ENCODE measurements around the gene NABP2.
"Not testable (repeated sequence)": the region's sequence is repeated elsewhere in the genome, so short reads cannot be mapped to it uniquely, and the experiment has no call there.

Gene NABP2

DNA sequence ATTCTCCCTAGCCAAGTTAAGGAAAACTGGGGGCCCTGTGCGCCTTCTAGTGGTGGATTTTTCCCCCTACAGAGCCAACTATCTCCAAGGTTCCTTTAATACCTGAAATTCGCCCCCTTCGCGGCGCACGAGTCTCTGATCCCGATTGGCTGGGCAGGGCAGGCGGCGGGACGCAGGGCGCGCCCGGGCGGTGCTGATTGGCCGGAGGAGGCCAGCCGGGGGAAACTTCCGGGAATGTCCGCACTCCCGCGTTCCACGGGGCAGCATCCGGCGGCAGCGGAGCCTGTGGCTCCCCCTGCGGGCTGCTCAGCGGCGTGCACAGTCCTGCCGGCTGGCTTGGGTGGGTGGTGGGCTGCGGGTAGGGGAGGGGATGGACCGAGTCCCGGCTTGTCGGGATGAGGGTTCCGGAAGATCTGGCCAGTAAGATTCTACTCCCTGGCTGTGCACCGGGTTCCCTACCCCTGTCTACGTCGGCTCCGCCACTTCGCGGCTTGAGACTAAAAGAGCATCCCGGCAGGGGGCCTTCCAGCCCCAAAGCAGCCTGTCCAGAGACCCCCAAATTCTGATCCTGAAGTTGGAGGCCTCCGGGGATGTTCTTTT is at the start of gene NABP2:
TSS of gene NABP2 (plus strand) at position 241 of the 600 bp plus-strand sequence. CDS start 515 bp downstream, outside the sequence.
- peak; percentile 96 for DNase-seq

DNA sequence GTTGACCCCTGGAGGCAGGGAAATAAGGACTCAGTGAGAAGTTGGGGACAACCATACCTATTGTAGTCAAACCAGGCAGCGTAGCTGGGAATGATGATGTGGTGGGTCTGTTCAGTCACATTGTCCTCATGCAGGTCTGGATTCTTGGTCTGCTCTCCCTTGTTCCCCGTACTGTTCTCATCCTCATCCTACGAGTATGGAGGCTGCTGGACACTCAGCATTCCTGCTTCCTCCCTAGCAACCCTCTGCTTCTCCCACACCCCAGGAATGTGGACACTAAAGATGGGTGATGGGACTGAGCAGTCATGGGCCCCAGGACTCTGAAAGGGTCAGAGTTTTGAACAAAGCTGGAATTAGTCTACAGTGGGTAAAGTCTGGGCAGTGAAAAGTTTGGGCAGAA is 45.8 kb upstream of the NABP2 start:
- DNase-seq, result no peak

DNA sequence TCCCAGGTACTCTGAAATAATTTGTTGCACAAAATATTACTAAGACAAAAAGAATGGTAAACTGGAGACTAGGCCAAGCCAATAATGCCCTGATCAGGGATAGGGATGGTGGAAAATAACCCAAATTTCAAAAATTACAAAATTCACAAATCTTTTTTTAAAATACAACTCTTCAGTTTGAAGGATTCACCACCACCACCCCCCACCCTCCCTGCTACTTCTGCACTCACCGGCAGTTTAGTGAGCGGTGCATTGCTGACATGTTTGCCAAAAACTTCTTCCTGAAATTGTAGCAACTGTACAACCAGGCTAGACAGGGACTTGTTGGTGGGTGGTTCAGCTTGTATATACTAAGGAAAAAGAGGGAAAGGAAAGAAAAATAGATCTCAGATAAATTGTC is 37.2 kb upstream of the NABP2 start:
- DNase-seq, result no peak

DNA sequence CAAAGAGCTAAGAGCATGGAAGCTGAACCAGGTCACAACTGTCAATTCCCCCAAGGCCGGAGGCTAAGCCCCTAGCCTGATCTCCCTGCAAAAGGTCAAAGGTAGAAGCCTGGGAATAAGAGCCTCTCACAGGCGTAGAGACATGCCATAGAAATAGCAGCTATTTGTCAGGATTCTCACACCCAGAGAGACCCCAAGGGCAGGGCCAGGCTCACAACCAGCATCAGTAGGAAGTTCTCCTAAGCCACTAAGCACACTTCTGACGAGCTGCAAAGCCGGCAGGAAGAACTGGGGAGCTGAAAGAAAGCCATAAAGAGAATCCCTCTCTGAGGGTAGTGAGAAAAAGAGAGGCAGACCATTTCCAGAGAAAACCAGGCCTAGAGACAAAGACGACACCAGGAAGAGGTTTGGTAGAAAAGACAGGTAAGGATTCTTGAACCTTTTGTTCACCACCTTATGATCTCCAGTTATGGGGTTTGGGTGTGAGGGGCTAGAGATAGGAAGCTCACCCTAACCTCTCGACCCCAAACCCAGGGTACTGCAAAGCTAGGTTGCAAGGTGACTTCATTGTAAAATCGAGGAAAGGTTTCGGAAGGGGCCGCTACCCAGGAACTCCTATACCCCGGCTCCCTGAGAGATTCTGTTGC is 35.9 kb upstream of the NABP2 start:
- DNase-seq, result peak; percentile 12

DNA sequence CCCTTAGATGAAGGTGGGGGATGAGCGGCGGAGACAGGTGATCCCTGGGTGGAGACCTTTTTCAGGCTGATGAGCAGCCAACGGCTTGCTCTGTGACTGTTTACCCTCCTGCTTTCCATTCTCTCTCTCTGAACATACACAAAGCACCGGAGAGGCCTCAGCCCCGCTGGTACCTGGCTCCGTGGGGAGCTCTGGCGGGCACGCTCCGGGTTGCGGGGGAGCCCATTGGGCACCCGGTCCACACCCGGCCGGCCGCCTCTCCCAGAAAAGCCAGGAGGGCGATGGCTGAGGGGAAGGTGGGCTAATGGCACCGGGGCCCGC is 35.4 kb upstream of the NABP2 start:
- no peak for DNase-seq

DNA sequence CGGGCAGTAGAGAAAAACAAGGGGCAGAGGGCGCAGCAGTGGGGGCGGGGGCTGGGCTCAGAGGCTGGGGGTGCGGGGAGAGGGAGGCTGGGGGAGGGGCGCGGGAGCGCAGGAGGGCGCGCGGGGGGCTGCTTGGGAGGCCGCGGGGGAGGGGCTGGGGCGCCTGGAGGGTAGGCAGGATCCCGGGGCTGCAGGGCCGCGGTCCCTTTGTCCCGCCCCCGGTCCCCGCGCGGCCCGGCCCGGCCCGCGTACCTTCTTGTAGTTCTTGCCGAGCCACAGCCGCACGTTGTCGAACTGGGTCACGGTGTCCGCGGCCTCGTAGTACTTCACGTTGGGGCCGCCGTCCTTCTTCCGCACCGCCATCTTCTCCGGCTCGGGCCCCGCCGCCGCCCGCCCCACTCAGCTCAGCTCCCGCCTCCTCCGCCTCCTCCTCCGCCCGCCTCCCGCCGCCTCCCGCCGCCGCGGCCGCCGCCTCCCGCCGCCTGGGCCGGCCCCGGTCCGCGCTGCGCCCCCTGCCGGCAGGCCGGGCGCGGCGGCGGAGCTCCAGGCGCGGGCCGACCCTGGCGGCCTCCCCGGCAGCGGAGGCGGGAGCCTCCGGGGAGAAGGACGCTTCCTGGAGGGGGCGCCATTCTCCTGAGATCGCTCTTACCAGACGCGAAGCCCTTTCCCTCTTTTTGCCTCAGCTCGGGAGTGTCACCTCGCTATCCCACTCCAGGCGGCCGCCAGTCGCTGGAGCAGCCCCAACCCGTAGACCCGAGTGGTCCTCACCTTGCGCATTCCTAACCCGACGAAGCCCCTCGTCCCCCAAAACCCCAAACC is 34.8 kb upstream of the NABP2 start, which contains the start of gene SMARCC2:
TSS of gene SMARCC2 (minus strand) at position 385 of the 819 bp plus-strand sequence. CDS start at position 363, 22 bp downstream.
- peak; percentile 80 for DNase-seq

DNA sequence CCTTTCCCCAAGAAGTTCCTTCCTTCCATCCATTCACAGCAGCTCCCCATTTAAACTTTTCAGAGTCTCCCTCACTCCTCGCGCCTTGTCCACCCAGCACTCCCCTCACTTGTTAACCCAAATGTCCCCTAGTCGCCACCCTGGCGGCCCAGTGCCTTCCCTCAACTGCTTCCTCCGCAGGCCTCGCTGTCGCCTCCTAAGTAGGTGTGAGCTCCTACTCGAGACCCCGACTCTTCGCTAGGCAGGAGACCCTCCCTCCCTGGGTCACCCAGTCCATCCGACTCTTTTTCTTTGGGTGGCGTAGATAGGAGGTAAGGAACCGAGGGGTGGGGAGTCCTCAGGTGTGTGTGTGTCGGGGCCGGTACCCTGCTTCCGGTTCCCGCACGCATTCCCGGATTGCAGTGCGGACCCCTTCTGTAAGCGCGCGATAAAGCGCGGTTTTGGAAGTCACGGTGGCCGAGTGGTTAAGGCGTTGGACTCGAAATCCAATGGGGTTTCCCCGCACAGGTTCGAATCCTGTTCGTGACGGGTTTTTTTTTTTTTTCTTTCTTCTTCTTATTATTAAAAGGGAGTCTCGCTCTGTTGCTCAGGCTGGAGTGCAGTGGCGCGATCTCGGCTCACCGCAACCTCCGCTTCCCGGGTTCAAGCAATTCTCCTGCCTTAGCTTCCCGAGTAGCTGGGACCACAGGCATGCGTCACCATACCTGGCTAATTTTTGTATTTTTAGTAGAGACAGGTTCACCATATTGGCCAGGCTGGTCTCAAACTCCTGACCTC is 34.0 kb upstream of the NABP2 start:
- peak; percentile 77 for DNase-seq

DNA sequence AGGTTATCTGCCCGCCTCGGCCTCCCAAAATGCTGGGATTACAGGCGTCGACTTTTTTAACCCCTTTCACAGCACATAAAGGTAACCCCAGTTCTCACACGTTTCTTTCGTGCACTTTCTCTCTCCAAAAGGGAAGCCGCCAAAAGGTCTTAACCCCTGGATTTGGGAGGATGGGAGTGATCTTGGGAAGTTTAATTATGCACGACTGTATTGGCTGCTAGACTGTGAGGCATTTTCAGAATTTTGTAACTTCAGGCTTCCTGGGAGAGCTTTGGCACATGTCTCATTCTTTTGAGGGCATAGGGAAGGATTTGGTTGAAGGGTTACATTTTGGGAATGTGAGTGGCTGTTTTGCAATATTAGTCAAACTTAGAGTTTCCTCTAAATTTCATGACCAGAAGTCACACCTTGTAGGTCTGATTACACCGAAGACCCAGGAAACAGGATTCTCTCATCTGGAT is 33.4 kb upstream of the NABP2 start:
- DNase-seq, result no peak

DNA sequence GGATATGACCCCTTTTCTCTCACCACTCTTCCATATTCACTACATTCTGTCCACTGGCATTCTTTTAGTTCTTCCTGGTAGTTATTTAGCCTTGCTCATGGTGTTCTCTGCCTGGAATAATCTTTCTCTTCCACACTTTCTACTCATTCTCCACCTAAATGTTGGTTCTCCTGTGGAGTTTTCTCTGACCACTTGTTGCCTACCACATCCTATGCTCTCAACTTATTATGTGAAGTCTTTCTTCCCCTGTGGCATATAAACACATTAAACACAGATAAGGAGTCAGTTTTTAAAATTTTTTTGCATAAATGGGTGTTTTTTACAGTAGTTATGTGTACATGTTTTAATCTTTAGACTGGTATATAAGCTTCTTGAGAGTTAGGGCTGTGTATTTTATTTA is 31.6 kb upstream of the NABP2 start:
- no peak for DNase-seq

DNA sequence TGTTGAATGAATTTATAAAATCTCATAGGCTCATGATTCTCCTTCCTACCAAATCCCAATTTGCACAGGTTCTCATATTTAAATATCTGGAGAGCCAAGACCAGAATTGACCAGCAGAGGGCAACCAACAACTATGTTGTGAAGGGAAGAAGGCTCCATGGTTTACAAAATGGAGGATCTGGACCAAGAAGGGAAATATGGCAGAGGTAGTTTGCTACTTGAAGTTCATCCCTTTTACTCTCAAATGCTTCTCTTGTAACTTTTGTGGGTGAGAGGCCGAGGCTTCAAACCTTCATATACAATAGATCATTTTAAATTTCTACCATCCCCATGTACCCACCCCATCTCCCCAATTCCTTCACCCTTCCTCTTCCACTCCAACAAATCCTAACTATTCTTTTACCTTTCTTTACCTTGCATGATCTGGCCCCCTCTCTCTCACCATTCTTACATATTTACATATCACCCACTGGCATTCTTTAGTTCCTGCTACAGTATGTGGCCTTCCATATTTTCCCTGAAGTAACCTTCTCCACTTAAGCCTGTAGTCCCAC is 31.0 kb upstream of the NABP2 start:
- DNase-seq, result peak; percentile 81

DNA sequence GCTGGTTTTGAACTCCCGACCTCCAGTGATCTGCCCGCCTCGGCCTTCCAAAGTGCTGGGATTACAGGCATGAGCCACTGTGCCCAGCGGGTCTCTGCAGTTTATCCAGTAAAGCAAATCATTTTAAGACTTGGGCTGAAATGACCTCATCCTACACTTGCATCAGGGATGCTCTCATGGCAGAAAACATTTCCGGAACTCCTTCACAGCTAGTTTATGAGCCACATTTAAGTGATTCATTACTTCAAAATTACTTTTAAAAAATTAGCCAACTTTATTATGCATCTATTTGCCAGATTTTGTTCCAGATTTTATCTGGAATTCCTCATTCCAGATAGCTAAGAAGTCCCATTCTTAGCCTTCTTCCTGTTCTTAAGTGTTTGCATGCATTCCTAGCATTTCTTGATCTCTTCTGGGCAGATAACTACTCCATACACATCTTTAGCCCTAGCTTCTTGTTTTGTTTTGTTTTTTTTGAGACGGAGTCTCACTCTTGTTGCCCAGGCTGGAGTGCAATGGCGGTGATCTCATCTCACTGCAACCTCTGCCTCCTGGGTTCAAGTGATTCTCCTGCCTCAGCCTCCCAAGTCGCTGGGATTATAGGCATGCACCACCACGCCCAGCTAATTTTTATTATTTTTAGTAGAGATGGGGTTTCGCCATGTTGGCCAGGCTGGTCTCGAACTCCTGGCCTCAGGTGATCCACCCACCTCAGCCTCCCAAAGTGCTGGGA is 27.2 kb upstream of the NABP2 start:
- DNase-seq, result not testable (repeated sequence)

DNA sequence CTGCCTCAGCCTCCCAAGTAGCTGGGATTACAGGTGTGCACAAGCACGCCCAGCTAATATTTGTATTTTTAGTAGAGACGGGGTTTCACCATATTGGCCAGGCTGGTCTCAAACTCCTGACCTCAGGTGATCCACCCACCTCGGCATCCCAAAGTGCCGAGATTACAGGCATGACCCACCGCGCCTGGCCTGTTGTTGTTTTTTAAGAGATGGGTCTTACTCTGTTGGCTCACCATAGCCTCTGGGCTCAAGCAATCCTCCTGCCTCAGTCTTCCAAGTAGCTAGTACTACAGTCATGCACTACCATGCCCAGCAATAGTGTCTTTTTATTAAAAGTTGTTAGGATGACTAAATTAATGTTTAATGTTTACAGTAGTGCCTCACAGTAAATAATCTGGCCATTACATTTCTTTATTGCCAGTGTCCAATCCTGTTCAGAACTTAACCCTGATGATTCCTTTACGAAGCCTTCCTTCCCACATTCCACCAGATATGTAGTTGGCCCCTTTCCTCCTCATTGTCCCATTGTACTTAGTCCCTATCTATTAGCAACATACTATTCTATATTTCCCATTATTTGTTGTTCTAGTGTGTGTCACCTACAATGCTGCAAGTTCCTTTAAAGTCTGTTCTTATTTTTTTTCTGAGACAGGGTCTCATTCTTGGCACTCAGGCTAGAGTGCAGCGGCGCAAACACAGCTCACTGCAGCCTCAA is 26.1 kb upstream of the NABP2 start:
- no peak for DNase-seq

DNA sequence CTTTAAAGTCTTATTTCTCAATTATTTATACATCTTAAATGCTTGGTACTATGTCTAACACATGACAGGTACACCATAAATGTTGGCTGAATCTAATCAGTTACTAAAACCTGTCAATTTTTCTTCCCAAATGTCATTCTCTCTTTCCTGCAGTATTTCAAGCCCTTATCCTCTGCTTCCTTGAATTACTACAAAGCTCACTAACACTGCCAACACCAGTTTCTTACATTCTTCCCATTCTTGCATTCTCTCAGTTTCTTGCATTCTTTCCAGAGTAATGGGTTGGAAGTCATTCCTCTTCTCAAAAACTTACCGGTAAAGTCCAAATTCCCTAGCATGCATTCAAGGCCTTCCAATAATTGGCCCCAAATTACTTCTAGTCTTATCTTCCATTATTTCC is 25.3 kb upstream of the NABP2 start:
- no peak for DNase-seq

DNA sequence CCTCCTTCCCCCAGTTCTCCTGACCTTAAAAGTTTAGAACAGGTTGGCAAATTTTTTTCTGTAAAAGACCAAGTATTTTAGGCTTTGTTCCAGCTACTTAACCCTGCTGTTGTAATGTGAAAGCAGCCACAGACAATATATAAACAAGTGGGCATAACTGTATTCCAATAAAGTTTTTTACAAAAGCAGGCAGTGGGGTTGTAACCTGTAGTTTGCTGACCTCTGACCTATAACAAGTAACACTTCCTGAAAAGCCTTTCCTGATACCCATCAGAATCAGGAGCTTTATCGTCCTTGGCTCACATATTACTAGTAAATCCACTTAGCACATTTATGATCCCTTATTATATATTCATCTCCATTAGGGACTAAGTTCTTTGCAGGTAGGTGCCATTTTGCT is 21.8 kb upstream of the NABP2 start:
- no peak for DNase-seq

DNA sequence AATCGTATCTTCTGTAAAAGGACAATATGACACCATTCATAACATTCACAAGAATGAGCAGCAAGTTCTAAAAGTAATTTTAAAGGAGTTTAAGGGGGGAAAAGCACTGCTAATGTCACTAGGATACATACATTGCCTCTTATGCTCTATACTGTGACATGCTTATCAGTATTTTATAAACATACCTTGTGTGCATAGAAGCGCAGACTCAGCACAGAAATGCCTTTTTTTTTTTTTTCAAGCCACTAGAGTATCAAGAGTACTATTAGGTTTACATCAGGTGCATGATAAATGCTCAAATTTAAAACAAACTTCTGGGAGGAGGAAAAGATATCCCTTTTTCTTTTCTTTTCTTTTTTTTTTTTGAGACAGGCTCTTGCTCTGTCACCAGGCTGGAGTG is 21.3 kb upstream of the NABP2 start:
- DNase-seq, result no peak

DNA sequence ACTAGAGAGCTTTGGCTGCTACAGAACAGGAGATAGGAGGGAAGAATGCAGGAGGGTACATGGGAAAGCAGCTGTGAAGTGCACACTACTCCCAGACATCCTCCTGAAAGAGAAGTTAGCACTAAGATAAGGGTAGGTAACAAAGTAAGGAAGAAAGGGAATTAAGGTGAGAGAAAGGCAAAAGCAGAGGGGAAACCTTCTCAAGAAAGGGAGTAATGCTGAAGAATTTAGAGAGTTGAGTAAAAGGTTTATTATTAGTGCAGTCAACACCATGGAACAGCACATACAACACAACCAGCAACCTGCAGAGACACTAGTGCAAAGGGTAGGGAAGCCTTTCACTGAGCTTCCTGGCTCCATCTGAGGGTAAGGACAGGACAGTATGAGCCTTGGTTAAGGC is 19.9 kb upstream of the NABP2 start:
- DNase-seq, result no peak

DNA sequence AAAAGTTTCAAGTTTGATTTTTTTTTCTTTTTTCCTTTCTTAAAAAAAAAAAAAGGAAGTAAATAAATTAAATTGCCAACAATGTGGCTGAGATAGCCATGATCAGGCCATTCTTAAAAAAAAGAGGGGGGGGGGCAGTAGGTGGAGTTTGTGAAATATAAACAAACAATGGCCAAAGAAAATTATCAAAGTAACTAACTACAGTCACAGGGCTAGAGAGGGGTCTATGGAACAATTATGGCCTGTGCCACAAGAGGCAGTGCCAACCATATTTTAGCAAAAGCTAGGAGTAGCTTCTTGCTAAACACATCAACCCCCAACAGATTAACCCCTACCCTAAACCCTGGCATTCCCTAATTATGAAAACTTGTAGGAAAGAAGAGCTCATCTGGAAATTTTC is 18.7 kb upstream of the NABP2 start:
- no peak for DNase-seq

DNA sequence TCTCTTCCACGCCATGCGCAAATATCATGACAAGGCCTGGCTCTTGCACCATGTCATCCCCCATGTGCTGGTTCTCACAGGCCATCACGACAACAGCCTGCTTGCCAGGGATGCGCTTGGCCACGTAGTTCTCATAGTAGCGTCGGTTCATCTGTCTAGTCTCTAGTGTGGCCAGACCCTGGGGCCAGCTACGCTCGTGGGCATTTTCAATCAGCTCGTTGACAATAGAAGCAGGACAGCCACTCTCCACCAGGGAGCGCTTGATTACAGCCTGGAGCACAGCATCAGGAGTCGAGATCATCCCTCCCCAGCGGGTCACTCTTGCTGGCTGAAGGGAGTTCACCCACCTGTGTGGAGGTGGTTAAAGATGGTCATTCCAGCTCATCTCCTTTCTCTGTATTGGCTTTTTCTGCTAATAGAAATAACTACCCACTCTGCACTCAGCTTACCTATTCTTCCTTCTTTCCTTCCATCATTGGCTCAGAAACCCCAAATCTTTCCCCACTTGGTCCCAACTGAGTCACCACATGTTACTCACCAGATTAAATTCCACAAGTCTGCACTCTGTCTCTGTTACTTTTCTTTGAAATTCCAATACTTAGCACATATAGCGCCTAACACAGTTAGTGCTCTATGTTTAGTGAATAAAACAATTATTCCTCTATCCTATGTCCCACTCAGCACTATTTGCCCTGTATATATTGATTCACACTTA is 17.5 kb upstream of the NABP2 start:
- peak; percentile 35 for DNase-seq

DNA sequence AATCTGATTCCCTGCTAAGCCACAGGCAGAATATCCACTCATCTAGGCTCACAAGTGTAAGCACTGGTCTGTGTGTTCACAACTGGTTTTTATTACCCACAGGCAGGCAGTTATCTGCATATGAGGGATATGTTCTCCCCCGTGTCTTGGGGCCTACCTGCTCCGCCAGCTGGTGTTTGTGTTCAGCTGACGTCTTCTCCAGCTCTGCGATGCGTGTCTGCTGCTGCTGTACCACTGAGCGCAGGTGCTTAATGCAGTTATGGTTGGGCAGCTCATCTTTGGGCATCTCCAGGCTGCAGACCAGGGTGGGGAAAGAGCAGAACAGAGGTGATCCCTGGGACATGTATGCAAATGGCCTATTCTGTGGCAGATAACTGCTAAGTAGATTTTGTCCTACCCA is 16.1 kb upstream of the NABP2 start:
- DNase-seq, result no peak

DNA sequence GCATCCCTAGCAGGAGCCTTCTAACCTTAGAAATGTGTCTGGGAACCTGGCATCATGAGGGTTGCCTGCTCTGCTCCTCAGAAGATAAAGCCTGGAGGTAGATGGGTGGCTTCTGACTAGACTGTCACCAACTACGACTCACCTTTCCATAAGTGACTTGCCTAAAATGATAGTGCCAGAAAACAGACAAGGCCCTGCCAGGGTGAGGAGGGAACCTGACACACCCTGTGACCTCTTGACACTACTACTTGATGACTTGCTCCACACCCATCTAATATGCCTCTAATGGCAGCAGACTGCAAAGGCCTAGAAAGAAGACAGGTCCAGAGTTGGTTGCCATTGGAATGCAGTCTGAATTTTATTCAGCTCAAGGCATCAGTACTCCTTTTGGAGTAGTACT is 11.8 kb upstream of the NABP2 start:
- DNase-seq, result no peak

DNA sequence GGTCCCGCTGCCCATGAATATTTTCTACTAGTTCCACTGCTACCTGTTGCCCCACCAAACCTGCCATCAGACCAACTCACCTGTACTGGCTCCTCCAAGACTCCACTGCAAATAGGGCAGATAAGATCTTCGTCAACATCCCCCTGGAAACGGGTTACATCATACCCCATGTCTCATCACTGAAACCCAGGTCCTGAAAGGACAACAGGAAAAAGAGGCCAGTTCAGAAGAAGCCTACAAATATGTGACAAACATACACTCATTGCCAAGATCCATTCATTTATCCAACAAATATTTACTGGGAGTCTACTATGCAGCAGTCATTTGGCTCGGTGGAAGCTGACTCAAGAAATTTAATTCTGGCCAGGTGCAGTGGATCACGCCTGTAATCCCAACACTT is 10.3 kb upstream of the NABP2 start:
- DNase-seq, result no peak
